GM20000 (cell line): ENCODE data around the gene GDAP1L1.

ENCODE experiments used
- DNase-seq: peaks from one replicate; pipeline ENCODE4 v3.0.0; 2012; ENCODE audit warnings: low spot score
- TF ChIP-seq, protein P1 (sequence below): IDR thresholded peaks from 2 replicates; pipeline ENCODE4 v1.5.1; 2012; ENCODE audit warnings: mild to moderate bottlenecking, control low read depth; ENCODE audit errors: extremely low read depth, missing control alignments

Gene GDAP1L1

DNA sequence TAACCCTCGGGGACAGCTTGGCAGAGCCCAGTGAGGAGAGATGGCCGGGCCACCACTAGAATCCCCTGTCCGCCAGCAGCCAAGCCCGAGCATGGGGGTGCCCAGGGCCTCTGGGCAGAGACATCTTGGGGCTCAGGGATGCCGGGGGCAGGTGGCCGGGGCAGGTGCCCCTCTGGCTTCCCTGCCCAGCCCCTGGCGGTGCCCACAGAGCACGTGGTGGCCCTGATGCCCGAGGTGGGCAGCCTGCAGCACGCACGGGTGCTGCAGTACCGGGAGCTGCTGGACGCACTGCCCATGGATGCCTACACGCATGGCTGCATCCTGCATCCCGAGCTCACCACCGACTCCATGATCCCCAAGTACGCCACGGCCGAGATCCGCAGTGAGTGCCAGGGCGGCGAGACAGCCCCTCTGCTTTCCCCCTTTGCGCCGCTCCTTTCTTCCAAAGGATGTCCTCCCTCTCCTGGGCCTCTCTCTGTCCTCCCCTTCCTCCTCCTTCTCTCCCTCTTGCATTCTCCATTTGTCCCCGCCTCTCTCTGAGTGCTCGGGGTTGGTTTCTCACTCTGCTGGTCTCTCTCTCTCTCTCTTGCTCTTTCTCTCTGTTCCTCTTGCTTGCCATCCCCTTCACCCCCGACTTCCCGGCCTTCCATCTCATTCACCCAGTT, 11.2 kb downstream of the GDAP1L1 start:
- no peak for DNase-seq
- TF ChIP-seq, protein P1, sequence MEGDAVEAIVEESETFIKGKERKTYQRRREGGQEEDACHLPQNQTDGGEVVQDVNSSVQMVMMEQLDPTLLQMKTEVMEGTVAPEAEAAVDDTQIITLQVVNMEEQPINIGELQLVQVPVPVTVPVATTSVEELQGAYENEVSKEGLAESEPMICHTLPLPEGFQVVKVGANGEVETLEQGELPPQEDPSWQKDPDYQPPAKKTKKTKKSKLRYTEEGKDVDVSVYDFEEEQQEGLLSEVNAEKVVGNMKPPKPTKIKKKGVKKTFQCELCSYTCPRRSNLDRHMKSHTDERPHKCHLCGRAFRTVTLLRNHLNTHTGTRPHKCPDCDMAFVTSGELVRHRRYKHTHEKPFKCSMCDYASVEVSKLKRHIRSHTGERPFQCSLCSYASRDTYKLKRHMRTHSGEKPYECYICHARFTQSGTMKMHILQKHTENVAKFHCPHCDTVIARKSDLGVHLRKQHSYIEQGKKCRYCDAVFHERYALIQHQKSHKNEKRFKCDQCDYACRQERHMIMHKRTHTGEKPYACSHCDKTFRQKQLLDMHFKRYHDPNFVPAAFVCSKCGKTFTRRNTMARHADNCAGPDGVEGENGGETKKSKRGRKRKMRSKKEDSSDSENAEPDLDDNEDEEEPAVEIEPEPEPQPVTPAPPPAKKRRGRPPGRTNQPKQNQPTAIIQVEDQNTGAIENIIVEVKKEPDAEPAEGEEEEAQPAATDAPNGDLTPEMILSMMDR = no peak

DNA sequence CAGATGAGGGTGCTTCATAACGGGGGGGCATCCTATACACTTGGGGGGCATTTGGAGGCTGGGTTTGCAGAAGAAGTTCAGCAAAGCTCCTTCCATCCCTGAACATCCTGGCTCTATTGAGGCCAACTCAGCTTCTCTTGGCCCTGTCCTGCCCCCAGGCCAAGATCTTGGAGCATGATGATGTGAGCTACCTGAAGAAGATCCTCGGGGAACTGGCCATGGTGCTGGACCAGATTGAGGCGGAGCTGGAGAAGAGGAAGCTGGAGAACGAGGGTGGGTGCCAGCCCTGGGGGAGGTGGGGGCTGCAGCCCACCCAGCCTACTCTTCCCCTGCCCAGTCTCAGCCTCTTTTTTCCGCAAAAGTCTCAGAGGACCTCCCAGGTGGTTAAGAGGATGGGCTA, 17.2 kb downstream of the GDAP1L1 start:
- TF ChIP-seq, protein P1 = no peak
- no peak for DNase-seq

DNA sequence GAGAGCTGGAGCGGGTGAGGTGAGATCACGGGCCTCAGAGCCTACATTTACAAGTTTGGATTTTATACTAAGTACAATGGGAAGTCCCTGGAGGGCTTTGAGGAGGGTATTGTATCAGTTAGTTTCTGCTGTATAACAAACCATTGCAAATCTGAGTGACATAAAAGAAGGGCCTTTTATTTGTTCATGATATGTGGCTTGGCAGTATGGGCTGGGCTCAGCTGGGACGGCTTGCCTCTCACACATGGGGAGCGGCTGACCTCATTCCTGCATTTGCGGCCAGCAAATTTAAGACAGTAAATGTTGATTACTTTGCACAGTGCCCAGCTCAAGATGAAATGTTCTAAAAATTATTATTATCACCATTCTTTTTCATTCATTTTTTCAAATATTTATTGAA, 21.7 kb downstream of the GDAP1L1 start:
- no peak for DNase-seq

DNA sequence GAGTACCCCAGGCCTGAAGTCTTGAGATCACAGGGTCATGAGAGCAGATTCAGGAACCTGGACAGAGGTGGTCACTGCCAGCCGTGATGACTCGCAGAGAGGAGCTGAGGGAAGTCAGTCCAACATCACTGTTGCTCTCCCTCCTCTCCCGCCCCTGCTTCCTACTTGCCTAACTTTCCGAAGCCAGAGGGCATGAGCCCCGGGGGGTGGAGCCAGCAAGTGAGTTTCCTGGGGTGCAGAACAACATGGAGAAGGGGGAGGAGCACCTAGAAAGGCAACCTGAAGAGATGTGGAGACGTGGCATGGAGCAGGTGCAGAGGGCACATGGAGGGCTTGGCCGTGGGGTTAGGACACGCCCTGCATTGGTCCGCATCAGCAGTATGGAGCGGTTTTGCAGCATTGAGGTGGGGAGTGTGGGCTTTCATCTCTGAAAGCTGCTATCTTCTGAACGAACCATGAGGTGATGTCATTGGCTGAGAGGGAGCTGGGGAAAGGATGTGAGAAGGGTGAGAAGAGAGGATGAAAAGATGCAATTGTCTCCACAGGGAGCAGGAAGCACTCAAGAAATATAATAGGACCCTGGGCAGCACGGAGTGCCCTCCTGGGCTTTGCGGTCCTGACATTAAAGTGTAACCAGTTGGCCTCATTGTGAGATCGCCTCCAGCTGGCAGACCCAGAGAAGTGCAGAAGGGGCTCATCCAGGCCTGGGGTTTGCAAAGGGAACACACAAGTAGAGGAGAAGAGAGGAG, 25.0 kb downstream of the GDAP1L1 start:
- TF ChIP-seq, protein P1 = no peak
- no peak for DNase-seq

More for the DNA sequence above, 21.7 kb downstream of the GDAP1L1 start:
- TF ChIP-seq, protein P1 = no peak

DNA sequence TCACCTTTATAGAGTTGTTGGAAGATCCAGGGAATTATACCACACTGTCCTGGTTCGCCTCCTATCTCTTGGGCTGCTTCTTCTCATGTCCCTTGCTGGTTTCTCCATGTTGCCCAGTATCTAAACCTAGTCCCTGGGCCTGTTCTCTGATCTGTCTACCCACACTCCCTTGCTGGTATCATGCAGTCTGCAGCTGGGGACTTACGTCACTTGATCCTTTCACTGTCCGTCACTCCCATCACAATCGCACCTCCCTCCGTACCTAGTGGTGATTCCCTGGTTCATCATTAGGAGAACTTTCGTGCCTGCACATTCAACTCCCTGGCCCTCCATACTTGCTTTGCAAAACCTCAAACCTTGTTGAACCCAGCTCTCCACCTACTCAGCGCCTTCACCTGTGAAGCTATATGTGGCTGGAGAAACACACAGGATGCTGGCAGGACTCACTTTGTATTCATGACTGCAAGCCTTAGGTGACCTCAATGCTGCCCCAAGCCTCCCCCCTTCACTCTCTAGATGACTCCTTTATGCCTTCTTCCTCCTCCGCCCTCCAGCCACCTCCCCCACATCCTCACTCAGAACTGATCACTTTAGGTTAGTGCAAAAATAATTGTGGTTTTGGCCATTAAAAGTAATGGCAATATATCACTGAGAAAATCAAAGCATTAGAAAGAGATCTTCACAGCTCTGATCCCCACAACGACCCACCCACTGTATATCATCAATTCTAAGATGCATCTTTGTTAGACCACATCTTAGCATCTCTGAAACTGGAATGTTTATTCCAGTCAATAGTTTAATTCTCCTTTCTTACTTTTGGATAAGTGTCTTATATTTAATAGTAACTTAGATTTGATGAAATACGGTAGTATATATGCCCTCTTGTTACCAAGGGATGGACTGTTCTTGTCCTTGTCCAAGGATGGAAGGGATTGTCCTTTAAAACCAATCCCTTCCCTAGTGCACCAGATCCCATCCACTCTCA, 26.4 kb downstream of the GDAP1L1 start:
- no peak for DNase-seq
- TF ChIP-seq, protein P1 = no peak

DNA sequence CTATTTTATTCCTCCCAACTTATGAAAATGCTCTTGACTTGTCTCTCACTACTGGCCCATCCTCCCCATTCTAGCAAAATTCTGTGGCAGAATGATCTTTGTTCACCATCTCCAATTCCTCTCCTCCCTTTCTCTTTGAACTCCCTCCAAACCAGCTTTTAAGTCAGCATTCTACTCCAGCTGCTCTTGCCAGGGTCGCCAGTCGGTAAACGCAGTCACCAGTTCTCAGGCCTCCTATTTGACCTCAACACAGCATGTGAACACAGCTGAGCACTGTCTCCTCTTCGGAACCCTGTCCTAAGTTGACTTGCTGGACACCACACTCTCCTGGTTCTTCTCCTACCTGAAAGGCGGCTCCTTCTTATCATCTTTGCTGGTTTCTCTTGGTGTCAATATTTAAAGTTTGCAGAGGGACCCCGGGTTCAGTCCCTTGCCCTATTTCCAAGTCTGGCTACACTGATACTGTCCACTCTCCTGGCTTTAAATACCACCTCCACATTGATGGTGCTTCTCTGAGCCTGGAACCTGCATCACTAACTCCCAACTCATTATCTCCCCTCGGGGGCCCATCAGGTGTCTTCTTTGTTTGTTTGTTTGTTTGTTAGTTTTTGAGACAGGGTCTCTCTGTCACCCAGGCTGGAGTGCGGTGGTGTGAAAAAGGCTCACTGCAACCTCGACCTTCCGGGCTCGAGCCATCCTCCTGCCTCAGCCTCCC, 27.4 kb downstream of the GDAP1L1 start:
- TF ChIP-seq, protein P1 = no peak
- no peak for DNase-seq
